Adipocyte (in vitro differentiated cells): ENCODE measurements around the gene CMBL.
"Not testable (repeated sequence)": the region's sequence is repeated elsewhere in the genome, so short reads cannot be mapped to it uniquely, and the experiment has no call there.

Experiments
- DNase-seq: peaks from one replicate; pipeline ENCODE4 v3.0.0-alpha.2; 2015; ENCODE audit warnings: low read depth
- H3K27me3 ChIP-seq: replicated peaks from 2 replicates; pipeline ENCODE4 v1.7.0; 2013; ENCODE audit warnings: mild to moderate bottlenecking, low read length, moderate library complexity; ENCODE audit not compliant: control insufficient read depth, insufficient read depth
- H3K36me3 ChIP-seq: 2 replicates; pipeline ENCODE4 v1.7.0; 2013; ENCODE audit warnings: low read length, mild to moderate bottlenecking, moderate library complexity; ENCODE audit not compliant: control insufficient read depth, insufficient read depth, severe bottlenecking
- H3K4me1 ChIP-seq: 2 replicates; pipeline ENCODE4 v1.7.0; 2013; ENCODE audit warnings: mild to moderate bottlenecking, low read length, moderate library complexity; ENCODE audit not compliant: control insufficient read depth, insufficient read depth
- H3K4me3 ChIP-seq: 2 replicates; pipeline ENCODE4 v1.7.0; 2013; ENCODE audit warnings: mild to moderate bottlenecking, low read length, moderate library complexity
- H3K9ac ChIP-seq: 2 replicates; pipeline ENCODE4 v1.7.0; 2013; ENCODE audit warnings: mild to moderate bottlenecking, low read length, moderate library complexity
- H3K9me3 ChIP-seq: 2 replicates; pipeline ENCODE4 v1.7.0; 2013; ENCODE audit warnings: mild to moderate bottlenecking, low read length, moderate library complexity; ENCODE audit not compliant: control insufficient read depth

CMBL gene

GRCh38 chr5:10315824-10316509 is 8.3 kb upstream of the CMBL start:
- no peak for DNase-seq
- H3K27me3 ChIP-seq = no peaks in the 10 kb centered on the region

GRCh38 chr5:10315201-10315600 is 7.5 kb upstream of the CMBL start:
- no peaks in the 10 kb centered on the region for H3K27me3 ChIP-seq
- peaks cover 9% of the 10 kb centered on the region for H3K4me1 ChIP-seq
- no peak overlapping the region for H3K4me3 ChIP-seq
- no peaks in the 10 kb centered on the region for H3K36me3 ChIP-seq
- DNase-seq = no peak
- H3K9ac ChIP-seq = no peak overlapping the region
- peaks cover 4% of the 10 kb centered on the region for H3K9me3 ChIP-seq

More at GRCh38 chr5:10315824-10316509, 8.3 kb upstream of the CMBL start:
- H3K9ac ChIP-seq = no peak overlapping the region
- H3K4me1 ChIP-seq = peaks cover 1% of the 10 kb centered on the region
- H3K9me3 ChIP-seq = peaks cover 4% of the 10 kb centered on the region
- H3K36me3 ChIP-seq = no peaks in the 10 kb centered on the region
- no peak overlapping the region for H3K4me3 ChIP-seq

GRCh38 chr5:10311595-10312425 is 4.1 kb upstream of the CMBL start:
- Histone ChIP-seq H3K9me3 (no peaks in the 10 kb centered on the region), H3K4me3 (no peak overlapping the region), H3K9ac (no peak overlapping the region), H3K36me3 (no peaks in the 10 kb centered on the region), H3K27me3 (no peaks in the 10 kb centered on the region), H3K4me1 (peaks cover 16% of the 10 kb centered on the region)
- DNase-seq = no peak

- H3K4me1 ChIP-seq = peaks cover 24% of the 10 kb centered on the region
- H3K4me3 ChIP-seq, H3K9ac ChIP-seq, H3K27me3 ChIP-seq, H3K36me3 ChIP-seq, H3K9me3 ChIP-seq: not testable (repeated sequence)
- peak; percentile 41 for DNase-seq
Observed at GRCh38 chr5:10310835-10311570, 3.3 kb upstream of the CMBL start.

GRCh38 chr5:10310066-10310779 is 2.5 kb upstream of the CMBL start:
- no peak overlapping the region for H3K4me3 ChIP-seq
- no peaks in the 10 kb centered on the region for H3K27me3 ChIP-seq
- no peak overlapping the region for H3K9ac ChIP-seq
- DNase-seq = peak; percentile 71
- no peaks in the 10 kb centered on the region for H3K36me3 ChIP-seq
- H3K4me1 ChIP-seq = peaks cover 26% of the 10 kb centered on the region
- H3K9me3 ChIP-seq = no peaks in the 10 kb centered on the region

GRCh38 chr5:10308844-10309243 is 1.1 kb upstream of the CMBL start:
- Histone ChIP-seq H3K36me3 (no peaks in the 10 kb centered on the region), H3K9ac (no peak overlapping the region), H3K9me3 (no peaks in the 10 kb centered on the region), H3K4me3 (no peak overlapping the region), H3K27me3 (no peaks in the 10 kb centered on the region), H3K4me1 (peaks cover 26% of the 10 kb centered on the region)
- no peak for DNase-seq

- Histone ChIP-seq H3K27me3 (no peaks in the 10 kb centered on the region), H3K4me1 (peaks cover 26% of the 10 kb centered on the region), H3K9ac (peak overlapping the region; percentile 91), H3K4me3 (peak overlapping the region; percentile 88), H3K9me3 (no peaks in the 10 kb centered on the region), H3K36me3 (no peaks in the 10 kb centered on the region)
- DNase-seq = no peak
Observed at GRCh38 chr5:10306806-10307205, 896 bp downstream of the CMBL start.

- H3K9me3 ChIP-seq = no peaks in the 10 kb centered on the region
- DNase-seq = no peak
- H3K9ac ChIP-seq = peak overlapping the region; percentile 91
- H3K4me3 ChIP-seq = peak overlapping the region; percentile 88
- no peaks in the 10 kb centered on the region for H3K36me3 ChIP-seq
- peaks cover 26% of the 10 kb centered on the region for H3K4me1 ChIP-seq
- no peaks in the 10 kb centered on the region for H3K27me3 ChIP-seq
Observed at GRCh38 chr5:10306114-10306513, 1.6 kb downstream of the CMBL start.

- Histone ChIP-seq H3K9me3 (no peaks in the 10 kb centered on the region), H3K27me3 (no peaks in the 10 kb centered on the region), H3K36me3 (peaks cover 2% of the 10 kb centered on the region), H3K9ac (no peak overlapping the region), H3K4me3 (no peak overlapping the region), H3K4me1 (peaks cover 14% of the 10 kb centered on the region)
- no peak for DNase-seq
Observed at GRCh38 chr5:10304932-10305331, 2.8 kb downstream of the CMBL start.

GRCh38 chr5:10303699-10304170 is 4.0 kb downstream of the CMBL start:
- DNase-seq = no peak
- H3K9ac ChIP-seq = no peak overlapping the region
- H3K27me3 ChIP-seq = no peaks in the 10 kb centered on the region
- H3K36me3 ChIP-seq = peaks cover 8% of the 10 kb centered on the region
- no peak overlapping the region for H3K4me3 ChIP-seq
- no peaks in the 10 kb centered on the region for H3K9me3 ChIP-seq
- H3K4me1 ChIP-seq = peaks cover 13% of the 10 kb centered on the region
